PC-9 (cell line): ENCODE measurements around the gene FAM111A. TPM values are rescaled to one million over a fixed set of nuclear protein-coding genes. Genes with fewer than 3 reads are reported as not detected.
"Not testable (repeated sequence)": the region's sequence is repeated elsewhere in the genome, so short reads cannot be mapped to it uniquely, and the experiment has no call there.

ENCODE experiments used
- BruUV-seq: library from RNA; stranded (reverse); fragments of 400-500 nt; replicated peaks from 2 replicates; lab custom pipeline; 2021; lab: Mats Ljungman, UMichigan
- CTCF ChIA-PET: fragments of 300-600 bp; sonication (Branson Sonifier 250); formaldehyde crosslinking; loops from one replicate; lab custom pipeline; 2022; ENCODE audit warnings: antibody characterized with exemption; lab: Charles Lee
- POLR2A ChIA-PET: fragments of 300-600 bp; sonication (Branson Sonifier 250); formaldehyde crosslinking; loops from one replicate; lab custom pipeline; 2022; ENCODE audit warnings: antibody characterized with exemption; ENCODE audit not compliant: unreplicated experiment; lab: Charles Lee
- DNase-seq, 2 experiments: peaks; one replicate each; pipeline versions ENCODE4 v3.0.0 to v3.0.0-alpha.2; 2015 to 2022; ENCODE audit warnings: mixed read lengths in 1 of 2
- H2AFZ ChIP-seq: fragments of 200-600 bp; sonication (generic); 2 replicates; pipeline ENCODE4 v1.8.1; 2017; ENCODE audit warnings: antibody characterized with exemption
- H3F3A ChIP-seq: fragments of 200-600 bp; sonication (generic); 2 replicates; pipeline ENCODE4 v1.8.1; 2017; ENCODE audit warnings: antibody characterized with exemption, mild to moderate bottlenecking, low read depth; ENCODE audit not compliant: insufficient read depth
- H3K27ac ChIP-seq: fragments of 200-600 bp; sonication (generic); 2 replicates; pipeline ENCODE4 v1.6.1; 2016; ENCODE audit warnings: mixed run types
- H3K27me3 ChIP-seq: fragments of 200-600 bp; sonication (generic); 2 replicates; pipeline ENCODE4 v1.6.1; 2016; ENCODE audit warnings: low read depth, mixed run types; ENCODE audit not compliant: insufficient read depth
- H3K36me3 ChIP-seq: fragments of 200-600 bp; sonication (generic); 2 replicates; pipeline ENCODE4 v1.6.1; 2016; ENCODE audit warnings: low read depth, mixed run types
- H3K4me1 ChIP-seq: fragments of 200-600 bp; sonication (generic); replicated peaks from 2 replicates; pipeline ENCODE4 v1.6.1; 2016; ENCODE audit warnings: mixed run types; ENCODE audit not compliant: insufficient read depth
- H3K4me2 ChIP-seq: fragments of 200-600 bp; sonication (generic); 2 replicates; pipeline ENCODE4 v1.6.1; 2017; ENCODE audit warnings: mixed run types
- H3K4me3 ChIP-seq: fragments of 200-600 bp; sonication (generic); 2 replicates; pipeline ENCODE4 v1.6.1; 2016; ENCODE audit warnings: mixed run types
- H3K79me2 ChIP-seq: fragments of 200-600 bp; sonication (generic); 2 replicates; pipeline ENCODE4 v1.6.1; 2017; ENCODE audit warnings: low read depth, mixed run types
- H3K9me2 ChIP-seq: fragments of 200-600 bp; sonication (generic); 2 replicates; pipeline ENCODE4 v1.8.1; 2017; ENCODE audit warnings: mild to moderate bottlenecking; ENCODE audit not compliant: insufficient read depth
- H3K9me3 ChIP-seq: fragments of 200-600 bp; sonication (generic); 2 replicates; pipeline ENCODE4 v1.8.1; 2016; ENCODE audit warnings: low read depth; ENCODE audit not compliant: insufficient read depth
- H4K20me1 ChIP-seq: fragments of 200-600 bp; sonication (generic); 2 replicates; pipeline ENCODE4 v1.8.1; 2017; ENCODE audit not compliant: insufficient read depth
- CTCF ChIP-seq: fragments of 200-600 bp; sonication (generic); conservative IDR thresholded peaks from 2 replicates; pipeline ENCODE4 v1.6.1; 2017; ENCODE audit warnings: mixed run types, antibody characterized with exemption, mild to moderate bottlenecking, moderate library complexity
- EZH2 ChIP-seq: fragments of 200-600 bp; sonication (generic); IDR thresholded peaks from 2 replicates; pipeline ENCODE4 v1.8.0; 2017; ENCODE audit warnings: antibody characterized with exemption, low read depth
- intact Hi-C: fragments of 100-400 bp; cut with micrococcal nuclease; formaldehyde crosslinking; loops from one replicate; pipeline ENCODE4 v1.10.0; 2022; ENCODE audit not compliant: unreplicated experiment
- total RNA-seq: library from RNA; stranded (reverse); gene quantifications from 2 replicates; pipeline ENCODE4 v1.2.3, GENCODE V29; 2021

The FAM111A gene
- total RNA-seq, 1 experiment from 2014 or later: 95.3 TPM

- no peak for DNase-seq
- no peaks in the 10 kb centered on the region for H4K20me1 ChIP-seq
- no peak overlapping the region for H3K4me2 ChIP-seq
- H3K9me3 ChIP-seq: peaks cover 15% of the 10 kb centered on the region; the same call in 1 of the 2 replicates
- H3K4me1 ChIP-seq: no peaks in the 10 kb centered on the region
- H3K4me3 ChIP-seq: no peak overlapping the region
- no peaks in the 10 kb centered on the region; the same call in 1 of the 2 replicates for H3F3A ChIP-seq
- H3K79me2 ChIP-seq: no peaks in the 10 kb centered on the region
- H3K27ac ChIP-seq: no peak overlapping the region
- H3K27me3 ChIP-seq: no peaks in the 10 kb centered on the region
- TF ChIP-seq CTCF (no peak), EZH2 (no peak)
- intact Hi-C loops: no loop called here
- no peaks in the 10 kb centered on the region for H3K9me2 ChIP-seq
- ChIA-PET CTCF (no interaction called here), POLR2A (no interaction called here)
- no peaks in the 10 kb centered on the region; the same call in 1 of the 2 replicates for H3K36me3 ChIP-seq
- BruUV-seq: no TSS peak
- H2AFZ ChIP-seq: no peak overlapping the region
Measured at GRCh38 chr11:59119826-59120225, 22.8 kb upstream of the FAM111A start.

GRCh38 chr11:59135648-59136461 is 6.8 kb upstream of the FAM111A start:
- H3K36me3 ChIP-seq: peaks cover 6% of the 10 kb centered on the region; the same call in 1 of the 2 replicates
- ChIA-PET POLR2A (no interaction called here), CTCF (interaction anchor here (0.5 to 1.4 kb wide), 3 partner anchors 22 to 1531 kb away, joined by 3 to 7 read pairs (median 4); partner anchors contain the start of gene DTX4)
- TF ChIP-seq EZH2 (no peak), CTCF (peak; percentile 94)
- 0 out of 2 replicates have a peak, but pooled peaks cover 16% of the 10 kb centered on the region for H3K9me3 ChIP-seq
- BruUV-seq: no TSS peak
- peak overlapping the region; percentile 59 for H3K4me2 ChIP-seq
- no peaks in the 10 kb centered on the region for H3K79me2 ChIP-seq
- DNase-seq: peak; percentile 43 to 78
- no peaks in the 10 kb centered on the region for H3K9me2 ChIP-seq
- intact Hi-C loops: loop anchor here (1.0 kb wide), 3 partner anchors 39 to 482 kb away; no protein-coding TSS in a partner anchor
- no peaks in the 10 kb centered on the region for H3F3A ChIP-seq
- no peaks in the 10 kb centered on the region for H3K27me3 ChIP-seq
- H4K20me1 ChIP-seq: no peaks in the 10 kb centered on the region
- peak overlapping the region; percentile 64; the same call in 1 of the 2 replicates for H2AFZ ChIP-seq
- H3K4me3 ChIP-seq: no peak overlapping the region
- H3K4me1 ChIP-seq: no peaks in the 10 kb centered on the region
- no peak overlapping the region for H3K27ac ChIP-seq

- 0 out of 2 replicates have a peak, but pooled peaks cover 11% of the 10 kb centered on the region for H3K9me3 ChIP-seq
- H3K4me1 ChIP-seq, H2AFZ ChIP-seq, H3K9me2 ChIP-seq, BruUV-seq, H4K20me1 ChIP-seq, H3K36me3 ChIP-seq, H3K27ac ChIP-seq, DNase-seq, H3K79me2 ChIP-seq, H3K4me2 ChIP-seq, H3K4me3 ChIP-seq, H3K27me3 ChIP-seq, H3F3A ChIP-seq, POLR2A ChIA-PET: not testable (repeated sequence)
- intact Hi-C loops: loop anchor here (1.0 kb wide), 3 partner anchors 39 to 482 kb away; no protein-coding TSS in a partner anchor
- CTCF ChIA-PET: interaction anchor here (0.5 to 1.4 kb wide), 3 partner anchors 22 to 1532 kb away, joined by 3 to 7 read pairs (median 4); partner anchors contain the start of gene DTX4
Measured at GRCh38 chr11:59136551-59136950, 6.1 kb upstream of the FAM111A start.
